AG10803 (cell line): Measurements from ENCODE around the gene AR.

Source experiments
- DNase-seq: peaks from one replicate; pipeline ENCODE4 v3.0.0; 2010; ENCODE audit warnings: low read depth
- H3K4me3 ChIP-seq: 2 replicates; pipeline ENCODE4 v1.5.1; 2011; ENCODE audit warnings: mild to moderate bottlenecking, low read length, control low read depth
- CTCF ChIP-seq: conservative IDR thresholded peaks from 2 replicates; pipeline ENCODE4 v1.5.1; 2011; ENCODE audit warnings: mild to moderate bottlenecking, low read length, control low read depth, inconsistent platforms

The AR gene

DNA sequence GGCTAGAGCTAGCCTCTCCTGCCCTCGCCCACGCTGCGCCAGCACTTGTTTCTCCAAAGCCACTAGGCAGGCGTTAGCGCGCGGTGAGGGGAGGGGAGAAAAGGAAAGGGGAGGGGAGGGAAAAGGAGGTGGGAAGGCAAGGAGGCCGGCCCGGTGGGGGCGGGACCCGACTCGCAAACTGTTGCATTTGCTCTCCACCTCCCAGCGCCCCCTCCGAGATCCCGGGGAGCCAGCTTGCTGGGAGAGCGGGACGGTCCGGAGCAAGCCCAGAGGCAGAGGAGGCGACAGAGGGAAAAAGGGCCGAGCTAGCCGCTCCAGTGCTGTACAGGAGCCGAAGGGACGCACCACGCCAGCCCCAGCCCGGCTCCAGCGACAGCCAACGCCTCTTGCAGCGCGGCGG is at the start of gene AR:
Gene AR, plus strand, starts transcription at position 204 of the 400 bp plus-strand sequence. CDS start 1,126 bp downstream, outside the sequence.
- peak; percentile 54 for DNase-seq
- no peak for TF ChIP-seq CTCF
- H3K4me3 ChIP-seq = peak within 1 kb of the TSS; percentile 67

DNA sequence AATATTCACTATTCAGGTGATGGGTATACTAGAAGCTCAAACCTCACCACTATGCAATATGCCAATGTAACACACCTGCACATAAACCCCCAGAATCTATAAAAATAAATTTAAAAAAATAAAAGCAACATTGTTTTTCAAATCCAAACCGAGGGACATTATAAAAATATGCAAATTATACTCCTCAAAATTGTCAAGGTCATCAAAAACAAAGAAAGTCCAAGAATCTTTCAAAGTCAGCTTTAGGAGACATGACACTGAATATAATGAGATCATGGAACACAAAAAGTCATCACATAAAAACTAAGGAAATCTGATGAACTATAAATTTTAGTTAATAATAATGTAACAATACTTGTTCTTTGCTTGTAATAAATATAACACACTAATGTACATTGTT is 43.2 kb upstream of the AR start:
- DNase-seq = no peak
- TF ChIP-seq CTCF = no peak
- H3K4me3 ChIP-seq = no peak overlapping the region

DNA sequence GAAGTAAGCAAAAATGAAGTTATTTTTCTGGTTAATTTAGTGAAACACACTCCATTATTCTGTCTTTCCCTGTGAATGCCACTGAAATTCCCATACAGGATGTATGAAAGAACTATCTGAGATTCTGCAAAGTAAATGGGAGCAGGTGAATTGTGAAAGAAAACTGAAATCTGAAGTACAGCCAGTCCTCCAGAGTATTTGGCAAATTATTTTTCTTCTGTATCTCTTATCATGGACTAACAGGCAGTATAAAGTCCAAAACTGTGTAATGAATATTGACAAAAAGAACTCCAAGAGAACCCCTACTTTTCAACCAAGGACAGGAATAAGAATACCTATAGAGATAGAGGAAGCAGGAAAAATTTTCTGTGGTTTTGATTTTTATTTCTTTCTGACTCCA is 40.8 kb upstream of the AR start:
- TF ChIP-seq CTCF = no peak
- H3K4me3 ChIP-seq = no peak overlapping the region
- DNase-seq = no peak

GRCh38 chrX:67503453-67503852 is 40.4 kb upstream of the AR start:
- DNase-seq = no peak
- no peak overlapping the region for H3K4me3 ChIP-seq
- TF ChIP-seq CTCF = no peak

DNA sequence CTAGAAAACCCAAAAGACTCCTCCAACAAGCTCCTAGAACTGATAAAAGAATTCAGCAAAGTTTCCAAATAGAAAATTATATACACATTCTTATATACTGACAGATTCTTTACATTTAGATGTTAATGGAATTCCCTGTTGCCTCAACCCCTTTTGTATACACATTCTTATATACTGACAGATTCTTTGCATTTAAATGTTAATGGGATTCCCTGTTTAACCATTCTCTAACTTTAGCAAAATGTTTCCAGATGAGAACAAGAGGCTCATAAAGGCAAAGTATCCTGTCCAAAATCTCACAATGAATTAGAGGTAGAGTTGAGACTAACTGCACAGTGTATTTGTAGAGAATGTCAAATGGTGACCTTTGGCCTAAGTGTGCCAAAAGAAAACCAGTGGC is 23.1 kb upstream of the AR start:
- no peak overlapping the region for H3K4me3 ChIP-seq
- no peak for TF ChIP-seq CTCF
- no peak for DNase-seq

GRCh38 chrX:67523002-67523681 is 20.7 kb upstream of the AR start:
- no peak for DNase-seq
- no peak for TF ChIP-seq CTCF
- no peak overlapping the region for H3K4me3 ChIP-seq

DNA sequence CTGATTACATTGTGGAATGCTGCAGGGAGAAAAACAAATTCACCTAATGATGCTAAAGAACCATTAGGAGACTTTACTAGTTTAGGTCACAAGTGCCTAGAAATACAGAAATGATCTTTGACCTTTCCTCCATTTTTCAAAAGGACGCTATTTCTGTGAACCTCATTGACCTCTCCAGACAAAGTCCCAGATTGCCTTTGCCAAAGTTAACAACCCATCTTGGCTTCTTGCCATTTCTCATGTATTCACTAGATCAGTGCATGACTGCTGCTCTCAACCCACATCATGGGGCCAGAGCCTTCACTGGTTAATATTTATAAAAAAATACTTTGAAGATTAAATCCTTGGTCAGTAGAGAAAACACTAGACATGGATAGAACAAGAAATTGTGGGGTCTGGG is 19.9 kb upstream of the AR start:
- no peak for DNase-seq
- H3K4me3 ChIP-seq = no peak overlapping the region
- no peak for TF ChIP-seq CTCF
